ENCODE data around the gene BTBD6.

The BTBD6 gene

DNA sequence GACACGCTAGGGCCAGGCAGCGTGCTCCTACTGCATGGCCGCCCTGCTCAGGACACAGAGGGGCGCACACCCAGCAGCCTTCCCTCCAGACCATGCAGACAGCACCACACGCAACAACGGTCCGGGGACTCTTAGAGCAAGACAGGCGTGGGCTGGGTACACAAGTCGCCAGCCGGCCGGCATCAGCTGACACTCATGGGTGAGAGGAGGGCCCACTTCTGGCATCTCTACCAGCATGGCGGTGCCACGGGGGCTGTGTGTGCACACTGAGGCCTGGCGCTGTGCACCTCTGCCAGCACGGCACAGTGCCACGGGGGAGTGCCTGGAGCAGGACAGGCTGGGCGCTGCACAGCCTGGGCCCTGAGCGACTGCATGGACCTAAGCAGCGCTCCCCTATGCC, 6.7 kb upstream of the BTBD6 start:
- DNase-seq, result no peak

- DNase-seq, result no peak
These were observed 4.0 kb upstream of the BTBD6 start for GRCh38 chr14:105244334-105244733.

- no peak for DNase-seq
These were observed 1.3 kb upstream of the BTBD6 start for GRCh38 chr14:105247026-105247425.

DNA sequence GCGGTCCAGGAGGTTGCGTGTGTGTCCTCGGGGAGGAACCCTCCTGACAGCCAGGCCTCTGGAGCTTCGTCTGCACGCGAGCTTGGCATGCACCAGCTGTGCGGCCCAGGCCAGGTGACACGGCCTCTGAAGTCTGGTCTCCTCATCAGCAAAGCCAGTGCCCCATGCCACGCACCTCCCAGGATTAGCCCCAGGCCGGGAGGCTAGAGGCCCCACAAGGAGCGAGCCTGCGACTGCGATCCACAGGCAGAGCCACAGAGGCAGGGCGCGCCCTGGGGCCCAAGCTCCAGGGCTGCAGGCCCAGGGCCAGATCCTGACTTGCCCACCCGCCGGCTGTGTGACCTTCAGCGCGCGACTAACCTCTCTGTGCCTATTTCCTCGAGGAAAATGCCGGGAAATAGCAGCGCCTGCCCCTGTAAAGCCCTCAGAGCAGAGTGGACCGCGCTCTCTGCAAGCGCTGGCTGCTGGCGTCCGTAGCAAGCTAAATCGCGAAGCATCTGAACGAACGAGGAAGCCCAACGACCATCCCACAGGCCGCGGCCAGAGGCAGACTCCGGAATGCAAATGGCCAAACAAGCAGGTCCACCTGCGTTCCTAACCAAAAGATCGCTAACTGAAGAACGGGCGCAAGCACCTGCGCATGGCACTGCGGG, 492 bp upstream of the BTBD6 start:
- DNase-seq, result no peak

DNA sequence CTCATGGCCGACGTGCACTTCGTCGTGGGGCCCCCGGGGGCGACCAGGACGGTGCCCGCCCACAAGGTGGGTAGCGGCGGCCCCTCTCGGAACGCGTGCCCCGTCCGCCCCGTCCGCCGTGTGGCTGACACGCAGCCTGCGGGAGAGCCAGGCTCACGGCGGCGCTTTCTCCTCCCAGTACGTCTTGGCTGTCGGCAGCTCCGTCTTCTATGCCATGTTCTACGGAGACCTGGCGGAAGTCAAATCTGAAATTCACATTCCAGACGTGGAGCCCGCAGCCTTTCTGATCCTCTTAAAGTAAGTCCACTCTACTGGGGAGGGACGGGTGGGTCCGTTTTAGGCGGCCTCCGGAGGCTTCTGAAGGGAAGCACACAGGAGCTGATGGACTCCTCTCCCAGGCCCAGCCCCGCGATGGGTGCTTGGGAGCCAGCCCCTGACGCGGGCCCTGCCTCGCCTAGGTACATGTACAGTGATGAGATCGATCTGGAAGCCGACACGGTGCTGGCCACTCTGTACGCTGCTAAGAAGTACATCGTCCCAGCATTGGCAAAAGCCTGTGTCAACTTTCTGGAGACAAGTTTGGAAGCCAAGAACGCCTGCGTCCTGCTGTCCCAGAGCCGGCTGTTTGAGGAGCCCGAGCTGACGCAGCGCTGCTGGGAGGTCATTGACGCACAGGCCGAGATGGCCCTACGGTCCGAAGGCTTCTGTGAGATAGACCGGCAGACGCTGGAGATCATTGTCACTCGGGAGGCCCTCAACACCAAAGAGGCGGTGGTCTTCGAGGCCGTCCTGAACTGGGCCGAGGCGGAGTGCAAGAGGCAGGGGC, 1.1 kb downstream of the BTBD6 start:
- peak; percentile 15 for DNase-seq

DNA sequence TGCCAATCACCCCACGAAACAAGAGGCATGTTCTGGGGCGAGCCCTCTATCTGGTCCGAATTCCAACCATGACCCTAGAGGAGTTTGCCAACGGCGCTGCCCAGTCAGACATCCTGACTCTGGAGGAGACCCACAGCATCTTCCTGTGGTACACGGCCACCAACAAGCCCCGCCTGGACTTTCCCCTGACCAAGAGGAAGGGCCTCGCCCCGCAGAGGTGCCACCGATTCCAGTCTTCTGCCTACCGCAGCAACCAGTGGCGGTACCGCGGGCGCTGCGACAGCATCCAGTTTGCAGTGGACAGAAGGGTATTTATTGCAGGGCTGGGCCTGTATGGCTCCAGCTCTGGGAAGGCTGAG, 1.7 kb downstream of the BTBD6 start:
- no peak for DNase-seq

DNA sequence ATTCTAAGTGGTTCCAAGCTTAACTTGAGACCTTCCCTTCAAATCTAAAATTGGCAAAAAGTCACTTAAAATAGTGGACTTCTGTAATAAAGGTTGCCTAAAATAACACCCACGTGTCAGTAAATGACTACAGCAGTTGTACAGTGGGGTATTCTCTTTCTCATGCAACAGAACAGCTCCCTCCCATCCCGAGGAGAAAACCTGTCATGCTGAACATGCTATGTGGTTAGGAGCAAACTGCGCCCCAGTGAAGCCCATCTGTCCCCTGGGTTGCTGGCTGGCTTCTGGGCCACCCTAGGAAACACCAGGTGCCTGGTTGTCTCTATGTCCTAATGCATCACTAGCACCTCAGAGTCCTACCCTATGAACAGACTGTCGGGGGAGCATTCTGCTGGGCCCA, 2.7 kb downstream of the BTBD6 start:
- no peak for DNase-seq

DNA sequence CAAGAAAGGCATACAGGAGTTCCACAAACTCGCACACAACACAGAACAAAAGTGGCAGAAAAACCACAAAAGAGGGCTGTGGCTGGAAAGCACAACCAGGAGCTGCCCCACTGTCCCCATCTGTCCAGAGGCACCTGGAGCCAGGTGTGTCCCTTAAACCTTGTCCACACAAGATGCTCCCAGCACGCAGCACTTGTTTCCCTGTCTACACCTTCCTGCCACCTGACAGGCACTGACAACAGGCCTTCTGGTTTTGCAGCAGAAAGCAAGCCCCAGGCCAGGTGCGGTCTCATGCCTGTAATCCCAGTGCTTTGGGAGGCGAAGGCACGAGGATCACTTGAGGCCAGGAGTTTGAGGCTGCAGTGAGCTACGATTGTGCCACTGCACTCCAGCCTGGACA, 3.6 kb downstream of the BTBD6 start:
- no peak for DNase-seq

- no peak for DNase-seq
These were observed 4.4 kb downstream of the BTBD6 start for GRCh38 chr14:105252552-105253328.

DNA sequence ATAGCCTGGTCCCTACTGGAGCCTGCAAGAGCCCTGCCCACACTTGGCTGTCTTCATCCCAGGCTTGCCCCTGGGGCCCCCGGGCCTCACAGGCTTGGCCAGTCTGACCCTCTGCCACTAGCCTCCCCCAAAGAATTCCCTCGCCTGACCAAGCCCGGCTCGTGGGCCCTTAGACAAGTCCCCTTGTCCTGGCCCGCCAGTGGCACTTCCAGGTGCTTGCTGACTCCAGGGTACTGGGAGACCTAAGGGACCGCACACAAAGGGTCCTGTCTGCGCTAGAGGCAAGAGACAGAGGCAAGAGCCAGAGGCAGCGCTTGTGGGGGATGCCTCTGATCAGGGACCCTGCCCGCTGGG, 5.0 kb downstream of the BTBD6 start:
- DNase-seq, result no peak

- DNase-seq, result no peak
These were observed 6.7 kb downstream of the BTBD6 start for GRCh38 chr14:105255021-105255507.

- no peak for DNase-seq
These were observed 8.1 kb downstream of the BTBD6 start for GRCh38 chr14:105256292-105256960.

GRCh38 chr14:105257464-105257863, 9.1 kb downstream of the BTBD6 start:
- no peak for DNase-seq

- no peak for DNase-seq
These were observed 10.5 kb downstream of the BTBD6 start for GRCh38 chr14:105258846-105259245.

DNA sequence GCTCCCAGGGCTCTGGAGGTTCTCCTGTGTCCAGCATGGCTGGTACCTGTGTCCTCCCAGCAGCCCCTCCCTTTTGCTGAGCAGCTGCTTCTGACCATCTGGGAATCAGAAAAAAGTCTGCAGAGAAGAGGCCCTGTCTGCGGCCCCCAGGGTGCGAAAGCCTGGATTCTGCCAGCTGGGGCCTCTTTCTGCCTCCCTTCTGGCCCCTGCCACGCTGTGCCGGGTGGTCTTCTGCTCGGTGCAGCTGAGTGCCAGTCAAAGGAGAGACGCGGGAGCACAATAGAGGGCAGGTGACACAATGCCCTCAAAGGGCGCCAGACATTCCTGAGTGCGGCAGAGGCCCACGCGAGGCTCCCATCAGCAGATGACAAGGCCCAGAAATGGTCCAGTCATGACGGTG, 12.6 kb downstream of the BTBD6 start:
- no peak for DNase-seq

DNA sequence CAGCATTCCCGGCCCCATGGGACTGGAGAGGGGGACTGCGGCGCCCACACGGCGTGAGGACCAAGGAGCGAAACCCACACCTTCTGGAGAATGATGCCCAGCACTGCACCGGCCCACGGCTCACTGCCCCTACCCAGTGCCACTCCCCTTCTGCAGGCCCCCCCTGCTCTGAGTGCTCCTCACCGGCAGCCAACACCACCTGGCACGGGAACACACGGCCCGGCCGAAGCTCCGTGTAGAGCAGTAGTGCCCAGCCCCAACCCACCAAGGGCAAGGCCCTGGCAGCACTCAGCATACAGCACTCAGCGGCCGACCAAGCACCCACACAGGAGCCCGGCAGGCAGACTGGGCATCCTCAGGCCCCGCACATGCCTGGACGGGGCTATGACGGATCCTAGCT, 13.4 kb downstream of the BTBD6 start:
- DNase-seq, result no peak

DNA sequence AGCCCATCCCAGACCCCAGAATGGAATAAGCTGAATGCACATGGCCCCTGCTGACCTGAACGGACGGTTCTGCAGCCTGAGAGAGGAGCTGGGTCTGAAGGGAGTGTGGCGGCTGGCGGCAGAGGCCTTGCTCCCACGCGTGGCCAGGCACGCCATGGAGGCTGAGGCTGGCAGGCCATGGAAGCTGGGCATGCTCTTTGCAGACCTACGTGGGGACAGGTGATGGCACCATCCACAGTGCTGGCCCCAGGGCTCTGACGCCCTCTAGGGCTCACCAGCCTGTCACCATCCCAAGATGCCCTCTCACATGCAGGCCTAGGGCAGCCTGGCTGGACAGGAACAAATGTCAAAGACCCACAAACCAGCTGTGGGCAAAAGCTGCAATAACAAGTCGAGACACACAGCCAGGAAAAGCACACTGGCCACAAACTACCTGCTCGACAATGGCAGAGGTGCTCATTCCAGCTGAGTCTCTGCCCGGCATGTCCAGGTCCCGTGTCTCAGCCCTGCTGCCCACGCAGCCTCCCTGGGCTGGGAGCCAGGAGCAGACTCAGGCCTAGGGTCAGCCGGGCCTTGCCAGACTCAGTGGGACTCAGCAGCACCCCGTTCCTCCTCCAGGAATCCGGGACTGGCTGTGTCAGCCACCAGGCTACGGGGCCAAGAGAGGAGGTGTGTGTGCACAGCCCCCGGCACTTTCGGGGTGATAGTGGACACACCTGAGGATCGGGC, 19.7 kb downstream of the BTBD6 start:
- DNase-seq, result no peak

DNA sequence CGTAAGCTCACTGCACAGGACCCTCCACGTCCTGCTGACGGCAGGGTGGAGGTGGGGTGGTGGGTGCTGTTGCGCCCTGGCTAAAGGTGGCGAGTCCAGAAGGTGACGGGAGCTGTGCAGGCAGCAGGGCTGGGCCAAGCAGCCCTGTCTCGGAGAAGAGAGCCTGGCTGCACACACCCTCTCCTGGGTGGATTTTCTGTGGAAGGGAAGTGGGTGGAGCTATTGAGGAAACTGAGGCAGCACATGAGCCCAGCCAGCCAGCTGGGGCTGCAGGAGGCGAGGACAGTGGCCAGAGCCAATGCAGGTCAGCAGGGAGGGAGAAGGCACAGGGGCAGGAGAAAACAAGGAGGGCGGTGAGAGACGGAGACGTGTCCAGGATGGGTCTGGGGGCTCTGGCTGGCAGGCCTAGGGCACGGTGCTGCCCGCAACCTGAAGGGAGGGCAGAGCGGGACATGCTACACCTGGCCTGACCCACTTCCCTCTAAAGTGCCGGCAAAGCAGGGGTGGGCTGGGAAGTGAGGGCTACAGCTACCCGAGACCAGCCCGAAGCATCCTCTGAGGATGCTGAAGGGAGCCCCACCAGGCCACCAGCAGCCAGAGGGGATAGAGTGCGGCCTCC, 20.5 kb downstream of the BTBD6 start:
- DNase-seq, result no peak

GRCh38 chr14:105269405-105269804, 21.1 kb downstream of the BTBD6 start:
- no peak for DNase-seq

DNA sequence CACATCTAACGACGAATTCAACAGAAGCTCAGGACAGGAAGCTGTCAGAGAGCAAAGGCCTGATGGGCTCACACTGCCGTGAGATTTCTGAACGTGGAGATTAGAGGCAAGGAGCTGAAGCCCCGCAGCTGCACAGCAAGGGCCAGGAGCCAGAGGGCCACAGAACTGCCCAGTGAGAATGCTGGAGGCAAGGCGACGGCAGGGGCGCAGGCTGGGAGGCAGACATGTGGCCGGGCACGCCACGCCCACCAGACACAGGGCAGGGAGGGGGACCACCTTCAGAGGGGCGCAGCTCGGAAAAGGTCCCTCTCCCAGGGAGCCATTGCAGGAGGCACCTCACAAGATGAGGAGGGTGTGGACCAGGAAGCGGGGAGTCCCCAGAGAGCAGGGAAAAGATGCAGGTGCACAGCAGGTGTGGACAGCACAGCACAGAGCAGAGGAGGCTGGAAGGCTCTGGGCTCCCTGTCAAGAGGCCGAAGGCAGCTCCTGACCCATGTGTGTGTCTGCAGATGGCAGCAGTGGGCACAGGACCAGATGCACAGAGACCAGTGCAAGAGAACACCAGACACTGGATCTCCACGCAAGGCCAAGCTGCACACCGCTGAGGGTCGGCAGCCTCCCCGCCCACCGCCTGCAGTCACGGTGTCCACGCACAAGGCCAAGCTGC, 23.0 kb downstream of the BTBD6 start:
- no peak for DNase-seq

DNA sequence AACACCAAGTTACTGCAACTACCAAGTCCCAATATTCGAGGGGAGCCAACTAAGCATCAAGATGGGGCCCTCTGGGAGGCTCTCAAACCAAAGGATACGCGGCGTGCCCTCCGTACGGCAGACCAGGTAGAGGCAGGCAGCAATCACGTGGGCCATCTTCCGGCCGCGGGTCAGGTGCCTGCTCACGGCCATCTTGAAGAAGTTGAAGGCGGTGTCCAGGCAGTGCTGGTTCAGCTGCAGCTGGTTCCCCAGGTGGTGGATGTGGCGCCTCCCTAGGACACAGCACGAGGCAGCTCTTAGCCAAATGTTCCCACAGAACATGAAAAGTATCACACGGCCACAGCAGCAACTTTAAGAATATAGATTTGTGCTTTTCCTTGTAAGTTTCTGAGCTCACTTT, 24.3 kb downstream of the BTBD6 start:
- no peak for DNase-seq

DNA sequence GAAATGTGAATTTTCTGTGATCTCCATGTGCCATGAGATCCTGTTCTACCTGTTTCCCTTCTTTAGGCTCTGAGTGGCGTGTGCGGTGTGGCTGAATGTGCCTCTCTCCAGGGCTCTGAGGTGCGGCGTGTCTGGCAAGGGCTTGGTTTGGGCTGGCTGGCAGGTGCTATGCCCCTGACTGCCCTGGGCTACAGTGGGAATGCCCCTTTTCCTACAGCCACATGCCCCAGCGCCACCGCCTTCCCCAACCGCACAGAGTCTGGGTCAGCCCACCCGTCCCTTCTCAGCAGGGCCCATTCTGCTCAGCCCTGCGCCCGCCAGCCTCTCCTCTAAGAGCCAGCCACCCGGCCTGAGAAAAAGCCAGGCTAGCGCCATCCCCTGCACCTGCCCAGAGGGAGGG, 24.7 kb downstream of the BTBD6 start:
- no peak for DNase-seq
